GM18508 (cell line): Measurements from ENCODE around the gene SAFB.

Experiments used
- ATAC-seq: cut with Tn5 transposase; IDR thresholded peaks from one replicate; pipeline ENCODE4 v1.9.1; 2021; ENCODE audit warnings: moderate number of reproducible peaks; ENCODE audit not compliant: insufficient read depth, unreplicated experiment

SAFB gene

GRCh38 chr19:5663904-5664303, 41.0 kb downstream of the SAFB start:
- no peak for ATAC-seq

- no peak for ATAC-seq
Observed at GRCh38 chr19:5664515-5664914, 41.6 kb downstream of the SAFB start.

- ATAC-seq, result no peak
Observed at GRCh38 chr19:5665781-5666513, 43.1 kb downstream of the SAFB start.

- no peak for ATAC-seq
Observed at GRCh38 chr19:5666921-5667610, 44.2 kb downstream of the SAFB start.

GRCh38 chr19:5667751-5668271, 44.9 kb downstream of the SAFB start:
- no peak for ATAC-seq

GRCh38 chr19:5669212-5669611, 46.3 kb downstream of the SAFB start:
- no peak for ATAC-seq

GRCh38 chr19:5671600-5671999, 48.7 kb downstream of the SAFB start:
- no peak for ATAC-seq

GRCh38 chr19:5672708-5673459, 50.0 kb downstream of the SAFB start:
- ATAC-seq, result no peak

- ATAC-seq, result no peak
Observed at GRCh38 chr19:5673752-5674151, 50.9 kb downstream of the SAFB start.

GRCh38 chr19:5674714-5675113, 51.8 kb downstream of the SAFB start:
- ATAC-seq, result no peak

GRCh38 chr19:5676105-5676771, 53.4 kb downstream of the SAFB start:
- ATAC-seq, result no peak

- no peak for ATAC-seq
Observed at GRCh38 chr19:5676772-5677105, 53.9 kb downstream of the SAFB start.

GRCh38 chr19:5677136-5677535, 54.3 kb downstream of the SAFB start:
- ATAC-seq, result no peak

GRCh38 chr19:5677580-5677979, 54.7 kb downstream of the SAFB start:
- no peak for ATAC-seq

GRCh38 chr19:5678071-5678718, 55.3 kb downstream of the SAFB start:
- no peak for ATAC-seq

- no peak for ATAC-seq
Observed at GRCh38 chr19:5679289-5680083, 56.6 kb downstream of the SAFB start.

- no peak for ATAC-seq
Observed at GRCh38 chr19:5680084-5680436, 57.2 kb downstream of the SAFB start.

GRCh38 chr19:5680437-5681368, 57.8 kb downstream of the SAFB start, which contains the start of the genes HSD11B1L and MICOS13:
TSS of gene HSD11B1L (plus strand) at chr19:5681027. CDS start at chr19:5684833, 3,806 bp downstream.
TSS of gene MICOS13 (minus strand) at chr19:5680516. CDS start at chr19:5680486, 30 bp downstream.
- peak; percentile 74 for ATAC-seq
